ENCODE data around the gene ALKAL2. TPM values are rescaled to one million over a fixed set of nuclear protein-coding genes. Genes with fewer than 3 reads are reported as not detected.

ALKAL2 gene
- total and polyA plus RNA-seq, 2 donors (not counting 1 experiment from before 2014, with no cell fraction given): 0.17 to 0.58 TPM

DNA sequence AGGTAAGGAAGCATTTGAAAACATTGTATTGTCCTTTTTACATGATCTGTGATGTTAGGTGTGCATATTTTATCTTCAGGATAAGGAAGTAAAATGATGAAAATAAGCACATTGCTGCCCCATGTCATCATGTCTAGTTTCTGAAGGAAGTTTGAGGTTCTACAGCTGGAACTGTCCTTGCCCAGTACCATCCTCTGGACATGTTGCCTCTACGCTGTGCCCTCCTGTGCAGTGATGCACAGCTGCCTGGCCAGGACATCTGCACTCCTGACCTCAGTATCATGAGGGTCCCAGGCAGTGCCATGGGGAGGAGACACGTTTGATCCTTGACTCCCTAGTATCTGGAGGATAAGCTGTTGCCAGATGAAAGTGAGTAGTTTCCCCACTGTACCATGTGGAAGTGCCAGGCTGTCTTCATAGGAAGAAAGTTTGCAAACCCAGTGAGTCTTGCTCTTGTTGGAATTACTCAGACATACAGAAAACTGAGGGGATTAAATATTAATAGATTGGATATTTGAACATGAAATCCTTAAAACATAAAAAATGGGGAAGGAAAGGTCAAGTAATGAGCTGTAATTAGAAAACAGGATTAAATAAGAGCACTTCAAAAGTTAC, 9.5 kb downstream of the ALKAL2 start:
- Histone ChIP-seq H3K9me3 (ENCODE audit: control insufficient read depth, insufficient read depth, low read depth, low read length) (no peaks in the 10 kb centered on the region), H3K79me2 (ENCODE audit: control insufficient read depth, insufficient read depth, low read length) (peaks cover 9% of the 10 kb centered on the region), H3K4me3 (replicated peaks in 1 of 4; ENCODE audit: control extremely low read depth in 1 of 4, insufficient read depth in 1 of 4, low read depth in 3 of 4, low read length in 4 of 4) (no peak overlapping the region), H3K27ac (ENCODE audit: insufficient read depth, low read length) (no peak overlapping the region), H2AFZ (ENCODE audit: low read length) (no peak overlapping the region), H3K9ac (ENCODE audit: insufficient read depth, low read length) (no peak overlapping the region), H3K4me1 (ENCODE audit: control insufficient read depth, extremely low read depth, insufficient read depth, low read length) (no peaks in the 10 kb centered on the region), H3K36me3 (ENCODE audit: control insufficient read depth, insufficient read depth, low read length) (peaks cover 16% of the 10 kb centered on the region), H3K4me2 (ENCODE audit: extremely low read depth, insufficient read depth, low read length) (no peak overlapping the region), H4K20me1 (ENCODE audit: control insufficient read depth, extremely low read depth, insufficient read depth, low read length) (peaks cover 2% of the 10 kb centered on the region), H3K27me3 (ENCODE audit: control insufficient read depth, insufficient read depth, low read length) (no peaks in the 10 kb centered on the region)
- no peak for DNase-seq (ENCODE audit: low read depth in 2 of 2)
- TF ChIP-seq, protein P1, sequence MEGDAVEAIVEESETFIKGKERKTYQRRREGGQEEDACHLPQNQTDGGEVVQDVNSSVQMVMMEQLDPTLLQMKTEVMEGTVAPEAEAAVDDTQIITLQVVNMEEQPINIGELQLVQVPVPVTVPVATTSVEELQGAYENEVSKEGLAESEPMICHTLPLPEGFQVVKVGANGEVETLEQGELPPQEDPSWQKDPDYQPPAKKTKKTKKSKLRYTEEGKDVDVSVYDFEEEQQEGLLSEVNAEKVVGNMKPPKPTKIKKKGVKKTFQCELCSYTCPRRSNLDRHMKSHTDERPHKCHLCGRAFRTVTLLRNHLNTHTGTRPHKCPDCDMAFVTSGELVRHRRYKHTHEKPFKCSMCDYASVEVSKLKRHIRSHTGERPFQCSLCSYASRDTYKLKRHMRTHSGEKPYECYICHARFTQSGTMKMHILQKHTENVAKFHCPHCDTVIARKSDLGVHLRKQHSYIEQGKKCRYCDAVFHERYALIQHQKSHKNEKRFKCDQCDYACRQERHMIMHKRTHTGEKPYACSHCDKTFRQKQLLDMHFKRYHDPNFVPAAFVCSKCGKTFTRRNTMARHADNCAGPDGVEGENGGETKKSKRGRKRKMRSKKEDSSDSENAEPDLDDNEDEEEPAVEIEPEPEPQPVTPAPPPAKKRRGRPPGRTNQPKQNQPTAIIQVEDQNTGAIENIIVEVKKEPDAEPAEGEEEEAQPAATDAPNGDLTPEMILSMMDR (conservative IDR thresholded peaks at IDR 0.05 in 1 of 2, IDR thresholded peaks at IDR 0.05 in 1 of 2; ENCODE audit: low read depth in 1 of 2, low read length in 2 of 2): no peak
- TF ChIP-seq EZH2 (IDR thresholded peaks at IDR 0.05; ENCODE audit: low read length, missing control alignments): no peak

- peaks cover 35% of the 10 kb centered on the region for H3K79me2 ChIP-seq (ENCODE audit: control insufficient read depth, insufficient read depth, low read length)
- no peak overlapping the region for H3K4me3 ChIP-seq (replicated peaks in 1 of 4; ENCODE audit: control extremely low read depth in 1 of 4, insufficient read depth in 1 of 4, low read depth in 3 of 4, low read length in 4 of 4)
- no peaks in the 10 kb centered on the region for H3K27me3 ChIP-seq (ENCODE audit: control insufficient read depth, insufficient read depth, low read length)
- no peak overlapping the region for H2AFZ ChIP-seq (ENCODE audit: low read length)
- H4K20me1 ChIP-seq (ENCODE audit: control insufficient read depth, extremely low read depth, insufficient read depth, low read length): peaks cover 2% of the 10 kb centered on the region
- no peaks in the 10 kb centered on the region for H3K4me1 ChIP-seq (ENCODE audit: control insufficient read depth, extremely low read depth, insufficient read depth, low read length)
- no peak for TF ChIP-seq EZH2 (IDR thresholded peaks at IDR 0.05; ENCODE audit: low read length, missing control alignments)
- TF ChIP-seq, protein P1 (conservative IDR thresholded peaks at IDR 0.05 in 1 of 2, IDR thresholded peaks at IDR 0.05 in 1 of 2; ENCODE audit: low read depth in 1 of 2, low read length in 2 of 2): no peak
- no peaks in the 10 kb centered on the region for H3K9me3 ChIP-seq (ENCODE audit: control insufficient read depth, insufficient read depth, low read depth, low read length)
- peaks cover 9% of the 10 kb centered on the region for H3K36me3 ChIP-seq (ENCODE audit: control insufficient read depth, insufficient read depth, low read length)
- H3K9ac ChIP-seq (ENCODE audit: insufficient read depth, low read length): no peak overlapping the region
- H3K27ac ChIP-seq (ENCODE audit: insufficient read depth, low read length): no peak overlapping the region
- no peak overlapping the region for H3K4me2 ChIP-seq (ENCODE audit: extremely low read depth, insufficient read depth, low read length)
- no peak for DNase-seq (ENCODE audit: low read depth in 2 of 2)
Measured at GRCh38 chr2:275466-275865, 12.4 kb downstream of the ALKAL2 start.

DNA sequence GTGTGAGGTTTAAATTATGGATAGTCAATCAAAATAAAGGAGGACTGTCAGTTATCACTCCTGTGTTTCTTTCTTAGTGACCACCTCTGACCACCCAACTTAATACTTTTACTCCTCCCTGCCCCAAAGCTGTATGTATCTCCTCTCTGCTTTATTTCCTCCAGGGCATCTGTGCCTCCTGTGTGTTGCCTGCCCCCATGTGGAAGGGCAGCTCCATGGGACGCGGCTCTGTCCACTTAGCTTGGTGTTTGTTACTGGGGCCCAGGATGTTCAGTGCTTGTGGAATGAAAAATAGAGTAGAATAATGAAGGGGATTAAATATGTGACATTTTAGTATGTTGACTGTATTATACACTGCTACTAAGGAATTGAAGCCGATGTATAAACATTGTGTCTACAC, 13.4 kb downstream of the ALKAL2 start:
- no peak overlapping the region for H2AFZ ChIP-seq (ENCODE audit: low read length)
- H3K4me1 ChIP-seq (ENCODE audit: control insufficient read depth, extremely low read depth, insufficient read depth, low read length): no peaks in the 10 kb centered on the region
- no peak for DNase-seq (ENCODE audit: low read depth in 2 of 2)
- TF ChIP-seq, protein P1 (conservative IDR thresholded peaks at IDR 0.05 in 1 of 2, IDR thresholded peaks at IDR 0.05 in 1 of 2; ENCODE audit: low read depth in 1 of 2, low read length in 2 of 2): no peak
- no peak for TF ChIP-seq EZH2 (IDR thresholded peaks at IDR 0.05; ENCODE audit: low read length, missing control alignments)
- H3K4me2 ChIP-seq (ENCODE audit: extremely low read depth, insufficient read depth, low read length): no peak overlapping the region
- peaks cover 9% of the 10 kb centered on the region for H3K36me3 ChIP-seq (ENCODE audit: control insufficient read depth, insufficient read depth, low read length)
- H3K79me2 ChIP-seq (ENCODE audit: control insufficient read depth, insufficient read depth, low read length): peaks cover 44% of the 10 kb centered on the region
- no peak overlapping the region for H3K4me3 ChIP-seq (replicated peaks in 1 of 4; ENCODE audit: control extremely low read depth in 1 of 4, insufficient read depth in 1 of 4, low read depth in 3 of 4, low read length in 4 of 4)
- H3K9ac ChIP-seq (ENCODE audit: insufficient read depth, low read length): no peak overlapping the region
- H3K9me3 ChIP-seq (ENCODE audit: control insufficient read depth, insufficient read depth, low read depth, low read length): no peaks in the 10 kb centered on the region
- H4K20me1 ChIP-seq (ENCODE audit: control insufficient read depth, extremely low read depth, insufficient read depth, low read length): peaks cover 2% of the 10 kb centered on the region
- no peaks in the 10 kb centered on the region for H3K27me3 ChIP-seq (ENCODE audit: control insufficient read depth, insufficient read depth, low read length)
- H3K27ac ChIP-seq (ENCODE audit: insufficient read depth, low read length): no peak overlapping the region
